Activated gamma-delta T cell (primary cell): ENCODE results near the gene PDP2.
"Not testable (repeated sequence)": the region's sequence is repeated elsewhere in the genome, so short reads cannot be mapped to it uniquely, and the experiment has no call there.

Experiments
- DNase-seq: peaks from one replicate; lab custom pipeline; 2025; lab: John Stamatoyannopoulos, UW

The PDP2 gene

DNA sequence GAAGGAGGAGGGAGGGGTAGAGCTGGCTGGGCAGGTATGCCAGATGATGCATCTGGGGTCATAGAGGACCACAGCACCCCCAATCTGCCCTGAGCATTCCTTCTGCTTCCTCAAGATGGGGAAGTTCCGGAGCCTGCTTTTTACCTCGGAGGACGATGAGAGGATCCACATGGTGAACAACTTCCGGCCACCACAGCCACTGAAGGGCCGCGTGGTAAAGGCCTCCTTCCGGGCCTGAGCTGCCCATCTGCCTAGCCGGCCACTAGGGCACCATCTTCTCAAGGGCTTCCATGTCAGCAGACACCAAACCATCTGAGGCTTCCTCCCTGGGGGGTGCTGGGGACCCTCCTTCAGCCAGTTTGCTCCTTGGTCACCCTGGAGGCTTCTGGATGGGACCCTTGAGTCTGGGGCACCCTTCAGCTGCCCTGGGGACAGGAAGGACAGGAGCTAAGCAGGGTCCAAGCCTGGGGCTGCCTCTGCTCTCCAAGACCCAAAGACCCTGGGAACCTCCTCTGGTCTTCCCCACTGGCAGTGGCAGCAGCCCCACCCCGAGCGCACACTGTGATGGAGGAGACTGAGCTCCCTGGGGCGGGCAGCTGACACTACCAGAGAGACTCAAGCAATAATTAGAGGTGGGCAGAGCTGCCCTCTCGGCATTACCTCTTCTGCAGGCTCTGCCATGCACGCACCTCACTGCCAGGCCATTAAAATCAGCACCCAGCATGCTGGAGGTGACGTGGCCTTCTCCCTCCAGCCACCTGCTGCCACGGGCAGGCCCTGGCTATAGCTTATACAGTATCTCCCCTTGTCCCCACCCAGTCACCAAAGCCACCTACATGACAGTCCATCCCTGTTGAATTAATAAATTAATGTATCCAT, 26.8 kb upstream of the PDP2 start:
- no peak for DNase-seq

DNA sequence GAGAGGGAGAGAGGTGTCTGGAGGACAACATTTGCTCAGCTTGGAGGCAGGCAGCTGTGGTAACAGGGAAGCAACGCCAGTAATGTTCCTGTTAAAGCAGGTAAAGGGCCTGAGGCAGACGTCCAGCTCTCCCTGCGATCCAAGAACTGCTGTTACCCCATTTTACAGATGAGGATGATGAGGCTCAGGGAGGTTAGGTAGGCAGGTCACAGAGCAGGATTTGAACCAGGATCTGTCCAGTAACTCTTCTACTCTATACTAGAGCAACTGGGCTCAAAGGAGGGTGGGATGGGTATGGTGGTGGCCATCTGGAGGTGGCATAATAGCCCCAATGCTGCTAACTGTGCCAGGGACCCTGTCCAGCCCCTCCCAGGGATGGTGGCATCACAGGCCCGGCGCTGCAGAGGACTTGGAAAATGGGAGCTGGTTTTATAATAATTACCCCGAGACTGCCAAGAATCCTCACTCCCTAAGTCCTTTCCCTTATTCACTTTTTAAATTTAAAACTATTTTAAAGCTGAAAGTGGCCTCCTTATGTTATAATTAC, 24.1 kb upstream of the PDP2 start:
- DNase-seq: no peak

DNA sequence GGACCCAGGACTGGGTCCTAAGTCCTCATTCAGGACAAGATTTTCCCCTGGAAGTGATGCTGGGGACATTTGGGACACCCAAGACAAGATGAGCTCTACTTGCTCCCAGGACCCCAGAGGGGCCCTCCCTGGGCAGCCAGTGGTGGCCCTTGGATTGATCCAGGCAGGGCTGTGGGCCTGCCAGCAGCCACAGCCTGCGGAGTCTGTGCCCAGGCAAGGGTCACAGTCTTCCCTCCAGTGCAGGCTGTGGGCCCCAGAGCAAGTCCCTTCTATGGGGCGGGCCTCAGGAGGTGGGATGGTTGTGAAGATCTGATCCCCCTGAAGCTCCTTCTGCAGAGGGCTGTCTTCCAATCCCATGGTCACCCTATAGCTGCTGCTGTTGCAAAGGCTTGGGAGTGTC, 23.5 kb upstream of the PDP2 start:
- no peak for DNase-seq

DNA sequence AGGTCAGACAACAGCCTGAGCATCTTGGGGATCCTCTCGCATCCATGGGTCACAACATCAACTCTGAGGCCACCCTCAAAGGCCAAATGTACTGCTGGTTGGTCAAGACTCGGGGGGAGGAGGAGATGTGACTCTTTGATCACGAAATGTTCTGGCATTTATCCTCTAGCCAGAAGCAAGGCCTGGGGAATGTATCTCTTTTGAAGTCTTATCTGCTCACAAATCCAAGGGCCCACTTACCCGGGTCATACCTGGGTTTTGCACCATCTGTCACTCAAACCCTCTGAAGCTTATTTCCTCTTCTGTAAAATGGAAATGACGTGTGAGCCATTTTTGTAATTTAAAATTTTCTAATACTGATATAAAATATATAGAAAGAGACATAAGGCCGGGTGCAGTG, 22.9 kb upstream of the PDP2 start:
- no peak for DNase-seq

DNA sequence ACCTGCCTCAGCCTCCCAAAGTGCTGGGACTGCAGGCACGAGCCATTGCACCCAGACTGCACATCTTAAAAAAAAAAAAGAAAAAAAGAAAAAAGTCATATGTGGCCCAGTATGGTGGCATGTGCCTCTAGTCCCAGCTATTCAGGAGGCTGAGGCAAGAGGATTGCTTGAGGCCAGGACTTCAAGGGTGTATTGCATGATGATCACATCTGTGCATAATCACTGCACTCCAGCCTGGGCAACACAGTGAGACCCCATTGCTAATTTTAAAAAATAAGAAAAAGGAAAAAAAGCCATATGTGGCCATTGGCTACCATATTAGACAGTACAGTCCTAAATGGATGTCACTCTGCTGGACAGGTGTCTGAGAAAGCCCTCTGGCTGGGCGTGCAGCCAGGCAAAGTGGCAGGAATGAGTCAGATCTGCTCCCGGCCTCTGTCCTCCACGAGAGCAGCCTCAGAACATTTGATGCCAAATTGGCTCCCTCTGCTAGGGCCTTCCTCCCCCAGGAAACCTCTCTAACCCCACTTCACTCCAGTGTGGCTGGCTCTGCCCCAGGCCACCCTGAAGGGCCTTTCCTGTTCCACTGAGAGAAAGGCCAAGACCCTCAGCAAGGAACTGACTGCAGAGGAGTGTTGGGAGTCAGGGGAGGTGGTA, 21.4 kb upstream of the PDP2 start:
- no peak for DNase-seq

DNA sequence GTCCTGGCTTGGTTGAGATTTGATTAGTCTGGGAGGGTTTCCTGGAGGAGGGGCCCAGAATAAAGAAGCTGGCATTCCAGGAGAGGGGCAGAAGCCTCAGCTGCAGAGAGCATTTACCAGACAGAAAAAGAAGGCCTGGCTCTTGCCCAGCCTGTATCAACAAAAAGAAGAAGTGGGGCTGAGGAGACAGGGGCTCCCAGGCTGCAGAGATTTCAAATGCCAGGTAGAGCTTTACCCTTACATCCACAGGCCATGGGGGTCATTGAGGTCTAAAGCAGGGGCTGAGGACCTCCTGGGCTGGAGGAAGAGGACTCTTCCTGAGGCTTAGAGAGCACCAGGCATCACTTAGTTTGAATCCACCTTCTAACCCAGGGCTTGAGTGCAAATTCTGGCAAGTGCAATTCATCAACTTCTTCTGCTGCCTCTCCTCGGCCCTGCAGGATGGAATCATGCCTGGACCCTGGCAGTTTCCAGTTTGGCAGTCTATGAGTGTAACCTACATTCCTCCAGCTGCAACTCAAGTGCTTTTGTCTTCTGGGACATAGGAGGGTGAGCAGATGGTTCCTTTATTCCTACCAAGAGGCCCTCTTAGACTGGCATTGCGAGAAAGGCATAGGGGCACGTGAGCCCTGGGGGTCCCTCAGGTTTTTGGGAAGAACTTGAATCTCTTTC, 20.8 kb upstream of the PDP2 start:
- no peak for DNase-seq

- DNase-seq: no peak
These were observed 18.2 kb upstream of the PDP2 start for GRCh38 chr16:66862023-66862520.

GRCh38 chr16:66863707-66864106, 16.6 kb upstream of the PDP2 start:
- DNase-seq: no peak

DNA sequence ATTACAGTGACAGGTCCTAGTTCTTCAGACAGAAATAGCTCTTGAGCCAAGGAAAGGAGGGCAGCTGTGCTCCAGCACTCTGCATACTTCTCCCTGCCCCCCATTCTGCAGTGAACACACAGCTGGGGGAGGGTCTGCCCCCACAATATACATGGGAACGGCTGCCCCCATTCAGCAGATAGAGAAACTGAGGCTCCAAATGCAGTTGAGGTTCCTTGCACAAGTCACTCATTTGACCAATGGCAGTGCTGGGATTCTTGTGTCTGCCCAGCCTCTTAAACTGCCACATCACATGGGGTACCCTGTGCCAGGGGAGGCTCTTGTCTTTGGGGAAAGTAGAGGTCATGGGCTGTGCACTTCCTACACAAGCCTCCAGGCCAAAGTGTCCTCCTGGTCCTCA, 10.9 kb upstream of the PDP2 start:
- DNase-seq: no peak

DNA sequence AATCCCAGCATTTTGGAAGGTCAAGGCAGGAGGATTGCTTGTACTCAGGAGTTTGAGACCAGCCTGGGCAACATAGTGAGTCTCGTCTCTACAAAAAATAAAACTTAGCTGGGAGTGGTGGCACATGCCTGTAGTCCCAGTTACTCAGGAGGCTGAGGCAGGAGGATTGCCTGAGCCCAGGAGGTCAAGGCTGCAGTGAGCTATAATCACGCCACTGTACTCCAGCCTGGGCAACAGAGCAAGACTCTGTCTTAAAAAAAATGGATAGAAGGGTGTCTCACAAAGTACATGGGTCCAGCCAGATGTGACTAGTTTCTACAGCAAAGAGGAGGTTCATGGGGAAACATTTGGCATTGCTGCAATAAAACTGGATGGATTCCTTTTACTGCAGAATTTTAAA, 9.0 kb upstream of the PDP2 start:
- DNase-seq: not testable (repeated sequence)

DNA sequence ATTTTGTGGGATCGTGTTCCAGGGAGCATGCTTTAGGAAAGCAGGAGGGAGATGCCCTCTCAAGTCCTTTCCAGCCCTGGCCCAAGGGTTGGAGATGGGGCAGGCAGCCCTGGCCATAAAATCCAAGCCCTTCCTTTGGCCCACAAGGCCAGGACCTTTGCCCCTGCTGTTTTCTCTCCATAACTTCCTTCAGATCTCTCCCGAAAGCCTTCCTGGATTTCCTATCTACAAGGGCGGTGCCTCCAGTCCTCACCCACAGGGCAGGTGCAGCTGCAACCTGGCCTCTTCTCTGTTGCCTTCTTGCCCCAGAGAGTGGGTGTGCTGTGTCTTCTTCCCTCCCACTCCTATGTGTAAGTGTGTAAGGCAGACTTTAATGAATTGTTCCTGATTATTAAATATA, 8.5 kb upstream of the PDP2 start:
- no peak for DNase-seq

GRCh38 chr16:66872559-66872942, 7.8 kb upstream of the PDP2 start:
- no peak for DNase-seq

DNA sequence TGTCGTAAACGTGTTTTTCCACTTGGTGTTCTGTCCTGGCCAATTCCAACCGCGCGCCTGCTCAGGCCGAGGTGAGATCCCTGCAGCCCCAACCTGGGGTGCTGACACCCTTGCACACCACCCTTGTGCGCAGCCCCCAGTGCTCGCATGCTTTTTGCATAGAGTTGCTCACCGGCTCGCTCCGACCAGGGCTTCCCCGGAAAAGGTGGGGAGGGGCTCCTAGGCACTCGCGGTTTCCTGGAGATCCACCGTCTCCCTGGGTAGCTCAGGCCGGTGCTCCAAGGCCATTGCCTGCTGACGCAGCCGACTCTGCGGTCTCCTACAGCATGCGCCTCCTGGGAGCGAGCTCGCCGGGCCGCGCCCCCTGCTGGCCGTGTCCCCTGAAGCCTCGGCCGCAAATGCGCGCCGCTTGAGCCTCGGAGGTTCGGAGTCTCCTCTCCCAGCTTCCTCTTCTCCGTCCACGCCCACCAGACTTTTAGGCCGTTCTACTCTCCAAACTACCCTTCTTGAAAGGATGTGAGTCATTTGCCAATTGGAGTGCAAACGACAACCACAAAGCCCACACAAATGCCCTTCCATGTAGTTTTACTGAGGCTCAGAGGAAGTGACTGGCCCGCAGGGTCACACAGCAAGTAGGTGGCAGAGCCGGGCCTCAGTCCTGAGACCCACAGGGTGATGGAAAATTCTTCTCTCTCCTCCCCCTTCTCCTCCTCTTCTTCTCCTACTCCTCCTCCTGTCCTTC, 7.2 kb upstream of the PDP2 start:
- DNase-seq: peak; percentile 80

- DNase-seq: no peak
These were observed 6.6 kb upstream of the PDP2 start for GRCh38 chr16:66873685-66874055.

DNA sequence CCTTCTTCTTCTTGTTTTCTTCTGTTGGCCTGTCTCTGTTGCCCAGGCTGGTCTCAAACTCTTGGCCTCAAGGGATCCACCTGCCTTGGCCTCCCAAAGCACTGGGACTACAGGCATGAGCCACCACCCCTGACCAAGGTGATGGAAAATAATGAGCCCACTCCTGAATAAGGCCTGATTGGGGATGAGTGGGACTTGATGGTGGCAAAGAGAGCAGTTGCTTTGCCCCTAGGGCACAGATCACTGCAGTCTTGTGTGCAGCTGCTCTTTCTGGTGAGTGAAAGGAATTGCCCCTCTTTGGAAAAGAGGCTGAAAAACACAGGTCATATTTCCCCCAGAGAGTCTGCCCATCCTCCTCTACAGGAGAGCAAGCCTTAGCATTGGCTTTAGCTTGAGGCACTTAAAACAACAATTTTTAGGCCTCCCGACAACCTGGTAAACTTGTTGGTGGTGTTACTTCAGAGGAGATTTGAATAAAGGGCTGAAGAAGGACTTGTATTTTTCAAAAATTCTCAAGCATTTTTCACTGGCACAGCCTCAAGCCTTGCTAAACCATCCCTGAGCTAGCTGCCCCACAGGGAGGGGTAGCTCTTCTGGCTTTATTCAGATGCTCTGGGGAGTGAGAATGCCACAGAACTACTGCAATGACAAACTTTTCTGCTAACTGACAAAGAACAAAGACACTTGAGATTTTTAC, 6.1 kb upstream of the PDP2 start:
- DNase-seq: no peak

- no peak for DNase-seq
These were observed 2.2 kb upstream of the PDP2 start for GRCh38 chr16:66878067-66878466.

DNA sequence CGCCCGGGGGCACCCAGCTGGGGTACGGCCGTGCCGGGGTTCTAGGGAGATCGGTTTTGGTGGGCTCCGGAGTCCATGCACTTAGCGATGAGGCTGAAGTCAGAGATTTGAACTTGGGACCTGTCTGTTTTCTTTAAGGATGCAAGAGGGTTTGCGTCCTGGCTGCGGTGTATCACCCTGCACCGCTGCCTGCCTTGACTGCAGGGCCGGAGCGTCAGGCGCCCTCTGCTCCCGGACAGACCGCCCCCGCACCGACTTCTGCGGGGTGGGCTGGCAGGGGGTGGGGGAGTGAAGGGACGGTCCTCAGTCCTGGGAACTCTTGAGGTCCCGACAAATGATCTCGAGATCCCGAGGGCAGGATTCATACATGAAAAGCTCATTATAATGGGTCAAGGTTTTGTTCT, 701 bp downstream of the PDP2 start:
- no peak for DNase-seq

DNA sequence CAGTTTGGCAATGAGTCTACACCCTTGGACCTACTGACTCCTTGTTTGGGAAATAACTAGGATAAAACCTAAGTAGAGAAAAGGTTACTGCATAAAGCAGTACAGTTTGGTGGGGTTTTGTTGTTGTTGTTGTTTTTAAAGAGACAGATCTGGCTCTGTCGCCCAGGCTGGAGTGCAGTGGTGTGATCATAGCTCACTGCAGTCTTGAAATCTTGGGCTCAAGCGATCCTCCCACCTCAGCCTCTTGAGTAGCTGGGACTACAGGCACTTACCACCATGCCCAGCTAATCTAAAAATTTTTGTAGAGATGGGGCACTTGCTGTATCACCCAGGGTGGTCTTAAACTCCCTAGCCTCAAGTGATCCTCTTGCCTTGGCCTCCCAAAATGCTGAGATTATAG, 1.2 kb downstream of the PDP2 start:
- no peak for DNase-seq

- no peak for DNase-seq
These were observed 1.7 kb downstream of the PDP2 start for GRCh38 chr16:66881964-66882508.

- DNase-seq: no peak
These were observed 2.4 kb downstream of the PDP2 start for GRCh38 chr16:66882702-66883101.

DNA sequence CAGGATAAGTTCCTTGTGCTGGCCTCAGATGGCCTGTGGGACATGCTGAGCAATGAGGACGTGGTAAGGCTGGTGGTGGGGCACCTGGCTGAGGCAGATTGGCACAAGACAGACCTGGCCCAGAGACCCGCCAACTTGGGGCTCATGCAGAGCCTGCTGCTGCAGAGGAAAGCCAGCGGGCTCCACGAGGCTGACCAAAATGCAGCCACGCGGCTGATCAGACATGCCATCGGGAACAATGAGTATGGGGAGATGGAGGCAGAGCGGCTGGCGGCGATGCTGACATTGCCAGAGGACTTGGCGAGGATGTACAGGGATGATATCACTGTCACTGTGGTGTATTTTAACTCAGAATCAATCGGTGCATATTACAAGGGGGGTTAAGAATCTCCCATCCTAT, 5.2 kb downstream of the PDP2 start:
- DNase-seq: no peak
